H1 (cell line): ENCODE measurements around the gene STOML1. TPM values are rescaled to one million over a fixed set of nuclear protein-coding genes. Genes with fewer than 3 reads are reported as not detected.
A peak's percentile ranks its signal among the peaks of the same experiment; 100 is the strongest.

Source experiments
- CTCF ChIA-PET: fragments of 300-600 bp; sonication (Branson Sonifier 250); formaldehyde crosslinking; loops from one replicate; lab custom pipeline; 2021; ENCODE audit not compliant: partially characterized antibody; lab: Charles Lee
- POLR2A ChIA-PET: fragments of 300-600 bp; sonication (Branson Sonifier 250); formaldehyde crosslinking; loops from one replicate; lab custom pipeline; 2021; ENCODE audit warnings: inconsistent platforms; ENCODE audit not compliant: partially characterized antibody; lab: Charles Lee
- DNase-seq, 2 experiments: peaks; one replicate each; pipeline versions ENCODE4 v3.0.0 to v3.0.0-alpha.2; 2010 to 2022; ENCODE audit warnings: low spot score in 2 of 2, low read depth in 1 of 2, mixed read lengths in 1 of 2
- FAIRE-seq: peaks from 2 replicates; lab custom pipeline; 2011; peaks lifted over from hg19 to GRCh38; lab: Jason Lieb, UNC
- H2AFZ ChIP-seq: 2 replicates; pipeline ENCODE4 v1.8.1; 2012; ENCODE audit warnings: low read length, inconsistent platforms
- H2AK5ac ChIP-seq: 2 replicates; pipeline ENCODE4 v1.6.1; 2013; ENCODE audit warnings: low read depth, low read length
- H2BK120ac ChIP-seq: replicated peaks from 2 replicates; pipeline ENCODE3; 2013; ENCODE audit warnings: low read depth, low read length, inconsistent platforms
- H2BK12ac ChIP-seq: 2 replicates; pipeline ENCODE4 v1.6.1; 2013; ENCODE audit warnings: low read depth, low read length
- H2BK15ac ChIP-seq: 2 replicates; pipeline ENCODE4 v1.6.1; 2013; ENCODE audit warnings: low read length
- H2BK20ac ChIP-seq: 2 replicates; pipeline ENCODE4 v1.6.1; 2013; ENCODE audit warnings: low read length
- H2BK5ac ChIP-seq: 2 replicates; pipeline ENCODE4 v1.6.1; 2013; ENCODE audit warnings: low read depth, low read length
- H3K14ac ChIP-seq: 2 replicates; pipeline ENCODE4 v1.6.1; 2013; ENCODE audit warnings: inconsistent platforms; ENCODE audit not compliant: insufficient read length
- H3K18ac ChIP-seq: 2 replicates; pipeline ENCODE4 v1.6.1; 2013; ENCODE audit warnings: low read length; ENCODE audit errors: extremely low read depth
- H3K23ac ChIP-seq: 2 replicates; pipeline ENCODE4 v1.6.1; 2013; ENCODE audit warnings: inconsistent platforms; ENCODE audit not compliant: insufficient read length
- H3K23me2 ChIP-seq: 2 replicates; pipeline ENCODE4 v1.6.1; 2013; ENCODE audit warnings: low read depth, low read length
- H3K27ac ChIP-seq: 2 replicates; pipeline ENCODE4 v1.6.1; 2011; ENCODE audit warnings: low read depth, low read length, inconsistent platforms
- H3K27me3 ChIP-seq, 4 experiments: replicated peaks in 1 of 4; 1 replicate in 1 of 4; 2 replicates in 3 of 4; pipeline versions ENCODE4 v1.6.1 to v1.8.1; 2011 to 2013; ENCODE audit warnings: low read length in 3 of 4, mild to moderate bottlenecking in 3 of 4, inconsistent platforms in 2 of 4, mixed read lengths in 2 of 4, moderate library complexity in 1 of 4; ENCODE audit not compliant: control insufficient read depth in 3 of 4, insufficient read depth in 3 of 4; ENCODE audit errors: extremely low read depth in 1 of 4
- H3K36me3 ChIP-seq, 4 experiments: 2 replicates each; pipeline versions ENCODE4 v1.6.1 to v1.8.1; 2011 to 2013; ENCODE audit warnings: mild to moderate bottlenecking in 4 of 4, low read length in 3 of 4, moderate library complexity in 2 of 4, control low read depth in 1 of 4, inconsistent platforms in 1 of 4; ENCODE audit not compliant: insufficient read depth in 4 of 4, control insufficient read depth in 2 of 4
- H3K4ac ChIP-seq: replicated peaks from 2 replicates; pipeline ENCODE3; 2013; ENCODE audit warnings: low read length, low read depth, mixed read lengths, inconsistent platforms; ENCODE audit not compliant: insufficient read length
- H3K4me1 ChIP-seq, 4 experiments: replicated peaks in 1 of 4; 1 replicate in 1 of 4; 2 replicates in 3 of 4; pipeline versions ENCODE4 v1.6.1 to v1.8.1; 2011 to 2013; ENCODE audit warnings: low read length in 3 of 4, inconsistent platforms in 2 of 4, mixed read lengths in 1 of 4; ENCODE audit not compliant: insufficient read depth in 4 of 4, control insufficient read depth in 3 of 4
- H3K4me2 ChIP-seq, 2 experiments: 2 replicates each; pipeline versions ENCODE4 v1.6.1 to v1.8.1; 2011 to 2013; ENCODE audit warnings: low read depth in 2 of 2, low read length in 2 of 2, control low read depth in 1 of 2, inconsistent platforms in 1 of 2, mild to moderate bottlenecking in 1 of 2; ENCODE audit not compliant: insufficient read depth in 1 of 2
- H3K4me3 ChIP-seq, 4 experiments: fragments of 200-600, 300-600 bp in 1 of 4; sonication (generic), shearing (Covaris generic), sonication (Bioruptor Twin) in 1 of 4; 2 replicates each; pipeline versions ENCODE4 v1.5.1 to v1.8.1; 2011 to 2016; ENCODE audit warnings: low read length in 4 of 4, low read depth in 3 of 4, control low read depth in 2 of 4, inconsistent platforms in 2 of 4, mild to moderate bottlenecking in 2 of 4, mixed read lengths in 1 of 4, moderate library complexity in 1 of 4; ENCODE audit not compliant: insufficient read depth in 2 of 4; ENCODE audit errors: extremely low read depth in 1 of 4
- H3K56ac ChIP-seq: replicated peaks from 2 replicates; pipeline ENCODE3; 2013; ENCODE audit warnings: low read depth, mild to moderate bottlenecking, mixed read lengths, low read length, inconsistent platforms; ENCODE audit not compliant: insufficient read length
- H3K79me1 ChIP-seq: 2 replicates; pipeline ENCODE4 v1.6.1; 2013; ENCODE audit warnings: low read depth, low read length, control low read depth
- H3K79me2 ChIP-seq, 2 experiments: 2 replicates each; pipeline versions ENCODE4 v1.6.1 to v1.8.1; 2012 to 2013; ENCODE audit warnings: low read length in 2 of 2, mild to moderate bottlenecking in 2 of 2, inconsistent platforms in 1 of 2; ENCODE audit not compliant: insufficient read depth in 2 of 2, control insufficient read depth in 1 of 2
- H3K9ac ChIP-seq, 4 experiments: replicated peaks in 1 of 4; 1 replicate in 1 of 4; 2 replicates in 3 of 4; pipeline versions ENCODE4 v1.6.1 to v1.8.1; 2011 to 2013; ENCODE audit warnings: low read depth in 3 of 4, low read length in 3 of 4, control low read depth in 2 of 4, mild to moderate bottlenecking in 2 of 4, moderate library complexity in 2 of 4, inconsistent platforms in 1 of 4; ENCODE audit errors: extremely low read depth in 1 of 4
- H3K9me3 ChIP-seq, 2 experiments: 2 replicates each; pipeline versions ENCODE4 v1.6.1 to v1.8.1; 2012 to 2013; ENCODE audit warnings: mild to moderate bottlenecking in 2 of 2, moderate library complexity in 2 of 2, control low read depth in 1 of 2, inconsistent platforms in 1 of 2, low read depth in 1 of 2, low read length in 1 of 2, mixed read lengths in 1 of 2; ENCODE audit not compliant: insufficient read depth in 2 of 2
- H4K20me1 ChIP-seq, 2 experiments: replicated peaks in 1 of 2; 2 replicates each; pipeline versions ENCODE3 to v1.8.1; 2011 to 2013; ENCODE audit warnings: inconsistent platforms in 2 of 2, low read length in 2 of 2, mild to moderate bottlenecking in 1 of 2; ENCODE audit not compliant: insufficient read depth in 2 of 2, control insufficient read depth in 1 of 2
- H4K5ac ChIP-seq: 2 replicates; pipeline ENCODE4 v1.6.1; 2013; ENCODE audit warnings: low read length, low read depth, mixed read lengths, inconsistent platforms; ENCODE audit not compliant: insufficient read length
- H4K8ac ChIP-seq: 2 replicates; pipeline ENCODE4 v1.8.0; 2013; ENCODE audit warnings: mild to moderate bottlenecking, moderate library complexity, low read length, inconsistent platforms; ENCODE audit not compliant: insufficient read depth; ENCODE audit errors: extremely low read depth
- H4K91ac ChIP-seq: replicated peaks from 2 replicates; pipeline ENCODE3; 2013; ENCODE audit warnings: low read length, mixed read lengths, inconsistent platforms; ENCODE audit not compliant: insufficient read length
- CHD1 ChIP-seq: IDR thresholded peaks from 2 replicates; pipeline ENCODE4 v1.6.1; 2012; ENCODE audit warnings: low read depth, low read length, improper control_type of control experiment
- EZH2 ChIP-seq: fragments of 200-600 bp; sonication (generic); IDR thresholded peaks from 2 replicates; pipeline ENCODE4 v1.7.1; 2012; ENCODE audit warnings: low read depth, mild to moderate bottlenecking, moderate library complexity, low read length, inconsistent platforms; ENCODE audit not compliant: severe bottlenecking
- WGBS, 2 experiments: shearing (Covaris generic) in 1 of 2; methylation state at CpG; one replicate each; pipeline versions ENCODE4 v1.1.6 to v1.1.7; 2013 to 2015; ENCODE audit warnings: low lambda C conversion rate in 2 of 2, mixed read lengths in 2 of 2, inconsistent platforms in 1 of 2, low coverage in 1 of 2, missing lambda C conversion rate in 1 of 2; ENCODE audit not compliant: insufficient replicate concordance in 2 of 2, insufficient coverage in 1 of 2, insufficient read length in 1 of 2; ENCODE audit errors: extremely low coverage in 1 of 2, missing lambda C conversion rate in 1 of 2; 5-methylcytosine and 5-hydroxymethylcytosine counted together
- polyA plus RNA-seq, 7 experiments: library from polyadenylated mRNA; depleted of rRNA in 3 of 7; stranded (reverse) in 5 of 7; unstranded in 2 of 7; fragments of >200 nt in 5 of 7; fragments of 200-250 nt in 2 of 7; gene quantifications; 1 replicate in 5 of 7; 2 replicates in 1 of 7; 4 replicates in 1 of 7; pipeline versions ENCODE4 v1.2.1 to v1.2.3, GENCODE V29; 2011 to 2013; ENCODE audit warnings: missing spikeins in 2 of 7, mixed read lengths in 2 of 7
- total RNA-seq: library from RNA; stranded (reverse); fragmentation: NEBNext Ultra II Directional; extraction: Animal tissue kit (Norgen Biotek cat#: 25700); gene quantifications from 2 replicates; pipeline ENCODE4 v1.2.1, GENCODE V29; 2021

The STOML1 gene
- total and polyA plus RNA-seq, 2 of the 8 experiments (the other 6 are each of a cell fraction or from before 2014, with no cell fraction given), result 2.6 to 3.2 TPM

GRCh38 chr15:73985101-73985873, 6.8 kb downstream of the STOML1 start:
- Histone ChIP-seq H4K8ac (peak overlapping the region; percentile 60; the same call in 1 of the 2 replicates), H2BK15ac (no peak overlapping the region), H2BK12ac (no peak overlapping the region), H3K4me3 (no peak overlapping the region), H3K9ac (no peak overlapping the region), H2AK5ac (no peak overlapping the region), H2AFZ (no peak overlapping the region), H3K4ac (no peak overlapping the region), H2BK5ac (no peak overlapping the region), H3K79me1 (no peaks in the 10 kb centered on the region), H2BK120ac (no peak overlapping the region), H3K27me3 (peaks cover 0 to 2% (median 0%) of the 10 kb centered on the region in 4 experiments; a peak in 1 of 7 replicates), H3K18ac (no peak overlapping the region), H4K91ac (no peak overlapping the region), H3K56ac (no peak overlapping the region), H3K36me3 (no peaks in the 10 kb centered on the region), H3K9me3 (no peaks in the 10 kb centered on the region), H3K23me2 (no peaks in the 10 kb centered on the region), H3K4me1 (no peaks in the 10 kb centered on the region; a peak in 1 of 7 replicates), H3K79me2 (no peaks in the 10 kb centered on the region), H2BK20ac (no peak overlapping the region), H3K23ac (no peak overlapping the region), H4K5ac (no peak overlapping the region), H3K14ac (no peak overlapping the region), H4K20me1 (peaks cover 0 to under 1% of the 10 kb centered on the region in 2 experiments), H3K27ac (no peak overlapping the region), H3K4me2 (no peak overlapping the region)
- WGBS, 2 experiments, result 90% methylated on average over 13 of the region's 13 CpGs; no CpG with 5 or more reads in 1 of the 2 experiments
- DNase-seq (no peak), FAIRE-seq (no peak)
- TF ChIP-seq CHD1 (no peak), EZH2 (no peak)
- CTCF ChIA-PET, result interaction anchor here (0.8 to 11.4 kb wide), 6 partner anchors 9 to 326 kb away, joined by 3 to 167 read pairs (median 13); partner anchors contain the start of gene PML
- POLR2A ChIA-PET, result no interaction called here
